T-cell (primary cell): ENCODE results near the gene LGI1. TPM values are rescaled to one million over a fixed set of nuclear protein-coding genes. Genes with fewer than 3 reads are reported as not detected.

Experiments used
- ATAC-seq, 4 experiments: fragments of 200-7000 bp in 3 of 4; fragments of 150-1000 bp in 1 of 4; cut with Tn5 transposase; replicated peaks in 1 of 4; 1 replicate in 3 of 4; 2 replicates in 1 of 4; pipeline ENCODE4 v1.10.0; 2021; ENCODE audit warnings: moderate library complexity in 3 of 4, mild to moderate bottlenecking in 2 of 4, moderate number of reproducible peaks in 1 of 4
- CTCF ChIA-PET, 2 donors: fragments of 300-600 bp; sonication (Branson Sonifier 250); formaldehyde crosslinking; loops; one replicate each; lab custom pipeline; 2022; ENCODE audit warnings: antibody characterized with exemption in 2 of 2; lab: Charles Lee
- POLR2A ChIA-PET, 2 donors: fragments of 300-600 bp; sonication (Branson Sonifier 250); formaldehyde crosslinking; loops; one replicate each; lab custom pipeline; 2022; ENCODE audit warnings: antibody characterized with exemption in 2 of 2; lab: Charles Lee
- DNase-seq, 35 experiments: peaks; one replicate each; pipeline versions ENCODE4 v3.0.0 to v3.0.0-alpha.2; 2013 to 2023
- H3K27ac ChIP-seq: one replicate; pipeline ENCODE4 v1.5.1; 2013; ENCODE audit warnings: low read length
- H3K27me3 ChIP-seq, 2 experiments: replicated peaks in 1 of 2; 1 replicate in 1 of 2; 2 replicates in 1 of 2; pipeline versions ENCODE4 v1.6.1 to v1.7.0; 2013; ENCODE audit warnings: low read length in 1 of 2, mixed read lengths in 1 of 2; ENCODE audit not compliant: control insufficient read depth in 2 of 2, insufficient read depth in 2 of 2; ENCODE audit errors: extremely low read depth in 1 of 2
- H3K36me3 ChIP-seq, 2 donors: 1 replicate in 1 of 2; 2 replicates in 1 of 2; pipeline versions ENCODE4 v1.6.1 to v1.7.0; 2013; ENCODE audit warnings: low read length in 1 of 2; ENCODE audit not compliant: control insufficient read depth in 2 of 2, insufficient read depth in 1 of 2; ENCODE audit errors: extremely low read depth in 1 of 2
- H3K4me1 ChIP-seq, 2 experiments: 1 replicate in 1 of 2; 2 replicates in 1 of 2; pipeline versions ENCODE4 v1.6.1 to v1.7.0; 2013; ENCODE audit warnings: low read length in 2 of 2, mixed read lengths in 1 of 2; ENCODE audit not compliant: insufficient read depth in 2 of 2, control insufficient read depth in 1 of 2; ENCODE audit errors: extremely low read depth in 1 of 2
- H3K4me3 ChIP-seq, 2 donors: 1 replicate in 1 of 2; 2 replicates in 1 of 2; pipeline versions ENCODE4 v1.5.1 to v1.7.0; 2013; ENCODE audit warnings: mild to moderate bottlenecking in 2 of 2, low read length in 1 of 2, moderate library complexity in 1 of 2; ENCODE audit not compliant: control insufficient read depth in 1 of 2; ENCODE audit errors: extremely low read depth in 1 of 2
- H3K9me3 ChIP-seq: 2 replicates; pipeline ENCODE4 v1.7.0; 2013
- H3K27ac Mint-ChIP-seq, 2 donors: one replicate each; pipeline ENCODE4 v1.8.0; 2020 to 2021; ENCODE audit warnings: mild to moderate bottlenecking in 2 of 2, mixed read lengths in 2 of 2
- H3K27me3 Mint-ChIP-seq, 2 donors: one replicate each; pipeline ENCODE4 v1.8.0; 2021 to 2022; ENCODE audit warnings: mixed read lengths in 2 of 2
- H3K36me3 Mint-ChIP-seq: one replicate; pipeline ENCODE4 v1.8.0; 2021; ENCODE audit warnings: mixed read lengths
- H3K4me1 Mint-ChIP-seq, 3 donors: one replicate each; pipeline ENCODE4 v1.8.0; 2020 to 2022; ENCODE audit warnings: mixed read lengths in 3 of 3, mild to moderate bottlenecking in 1 of 3
- H3K4me3 Mint-ChIP-seq, 3 donors: one replicate each; pipeline ENCODE4 v1.8.0; 2020 to 2022; ENCODE audit warnings: mild to moderate bottlenecking in 3 of 3, mixed read lengths in 3 of 3, moderate library complexity in 3 of 3
- H3K9me3 Mint-ChIP-seq, 3 donors: one replicate each; pipeline ENCODE4 v1.8.0; 2020 to 2022; ENCODE audit warnings: mixed read lengths in 3 of 3
- WGBS: methylation state at CpG from one replicate; pipeline ENCODE4 v1.1.5; 2013; ENCODE audit warnings: missing lambda C conversion rate; ENCODE audit not compliant: insufficient coverage; 5-methylcytosine and 5-hydroxymethylcytosine counted together
- total RNA-seq, 35 experiments: library from RNA in 6 of 35; stranded (reverse) in 6 of 35; fragments of 120-200 nt in 1 of 35; gene quantifications; one replicate each; pipeline versions ENCODE4 v1.2.1 to v1.2.4 and lab custom pipeline; 2013 to 2026

LGI1 gene
- total RNA-seq, 5 donors from 2014 or later (not counting 1 experiment from before 2014, with no cell fraction given) = not detected

DNA sequence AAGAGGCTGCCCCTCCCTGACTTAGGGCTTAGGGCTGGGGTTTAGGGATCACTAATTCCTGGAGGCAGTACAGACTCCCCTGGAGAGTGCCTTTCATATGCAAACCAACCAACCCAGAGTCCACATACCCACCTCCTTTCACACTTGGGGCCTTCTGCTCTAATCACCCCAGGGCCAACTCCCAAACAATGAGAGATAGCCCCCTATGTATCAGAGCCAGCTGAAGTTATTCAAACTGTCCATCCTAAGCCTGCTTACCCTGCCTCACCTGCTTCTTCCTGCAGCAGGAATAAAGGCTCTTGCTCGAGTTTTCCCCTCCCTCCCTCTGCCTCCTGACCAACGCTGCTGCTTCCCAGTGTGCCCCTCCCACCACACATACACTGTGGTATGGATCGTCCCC is 84.2 kb downstream of the LGI1 start:
- POLR2A ChIA-PET = no interaction called here

DNA sequence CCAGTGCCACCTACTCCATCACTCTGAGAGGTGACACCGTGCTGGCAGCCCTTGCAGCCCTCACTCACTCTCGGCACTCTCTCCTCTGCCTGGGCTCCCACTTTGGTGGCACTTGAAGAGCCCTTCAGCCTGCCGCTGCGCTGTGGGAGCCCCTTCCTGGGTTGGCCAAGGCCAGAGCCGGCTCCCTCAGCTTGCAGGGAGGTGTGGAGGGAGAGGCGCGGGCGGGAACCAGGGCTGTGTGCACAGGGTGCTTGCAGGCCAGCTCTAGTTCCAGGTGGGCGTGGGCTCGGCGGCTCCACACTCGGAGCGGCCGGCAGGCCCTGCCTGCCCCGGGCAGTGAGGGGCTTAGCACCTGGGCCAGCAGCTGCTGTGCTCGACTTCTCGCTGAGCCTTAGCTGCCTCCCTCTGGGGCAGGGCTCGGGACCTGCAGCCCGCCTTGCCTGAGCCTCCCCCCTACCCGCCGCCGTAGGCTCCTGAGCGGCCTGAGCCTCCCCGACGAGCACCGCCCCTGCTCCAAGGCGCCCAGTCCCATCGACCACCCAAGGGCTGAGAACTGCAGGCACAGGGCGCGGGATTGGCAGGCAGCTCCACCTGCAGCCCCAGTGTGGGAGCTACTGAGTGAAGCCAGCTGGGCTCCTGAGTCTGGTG is 87.4 kb downstream of the LGI1 start:
- ATAC-seq = no peak
- H3K4me3 ChIP-seq = no peak overlapping the region
- ChIA-PET CTCF (no interaction called here), POLR2A (no interaction called here)
- no peak for DNase-seq
- H3K36me3 ChIP-seq = no peaks in the 10 kb centered on the region
- H3K4me1 ChIP-seq = no peaks in the 10 kb centered on the region
- no peaks in the 10 kb centered on the region for H3K27me3 ChIP-seq
- H3K27me3 Mint-ChIP-seq = peaks cover under 1 to 7% of the 10 kb centered on the region in 2 donors
- H3K27ac Mint-ChIP-seq = no peak overlapping the region
- H3K4me1 Mint-ChIP-seq = no peaks in the 10 kb centered on the region
- H3K4me3 Mint-ChIP-seq = no peak overlapping the region
- H3K27ac ChIP-seq = no peak overlapping the region
- 90% methylated on average over 25 of the region's 30 CpGs for WGBS
- no peaks in the 10 kb centered on the region for H3K36me3 Mint-ChIP-seq
- H3K9me3 Mint-ChIP-seq = no peaks in the 10 kb centered on the region
- no peaks in the 10 kb centered on the region for H3K9me3 ChIP-seq

More for the DNA sequence above, 84.2 kb downstream of the LGI1 start:
- Mint-ChIP-seq H3K27me3 (peaks cover 3 to 15% of the 10 kb centered on the region in 2 donors), H3K4me1 (no peaks in the 10 kb centered on the region), H3K9me3 (no peaks in the 10 kb centered on the region), H3K36me3 (no peaks in the 10 kb centered on the region), H3K4me3 (no peak overlapping the region), H3K27ac (no peak overlapping the region)
- Histone ChIP-seq H3K9me3 (no peaks in the 10 kb centered on the region), H3K27ac (no peak overlapping the region), H3K4me1 (no peaks in the 10 kb centered on the region), H3K36me3 (no peaks in the 10 kb centered on the region), H3K4me3 (no peak overlapping the region), H3K27me3 (peaks cover 0 to 4% of the 10 kb centered on the region in 2 experiments)
- no peak for ATAC-seq
- DNase-seq = no peak
- WGBS = 17% methylated on average over 2 of the region's 3 CpGs
- CTCF ChIA-PET = no interaction called here

Other genes with a start within 250 kb of the LGI1 start
- gene FFAR4, start 191.3 kb upstream of the LGI1 start, total RNA-seq = not detected
- gene RBP4, start 156.7 kb upstream of the LGI1 start, total RNA-seq = 1 to 10 TPM in 3 of 5 donors, not detected in 2; 1.3 to 3.8 (median 2.5) TPM
- not detected for gene PDE6C, start 145.4 kb upstream of the LGI1 start, total RNA-seq
- 10 to 100 TPM; 15.2 to 24.1 (median 18.2) TPM for gene FRA10AC1, start 55.3 kb upstream of the LGI1 start, total RNA-seq
- 1 to 10 TPM; 4.8 to 6.0 (median 5.3) TPM for gene SLC35G1, start 136.0 kb downstream of the LGI1 start, total RNA-seq
- under 1 TPM in 3 of 5 donors, not detected in 2; 0.03 to 0.06 (median 0.03) TPM for gene PLCE1, start 236.0 kb downstream of the LGI1 start, total RNA-seq